Measurements from ENCODE around the gene SLITRK2.

Gene SLITRK2

GRCh38 chrX:145817331-145818185 is at the start of gene SLITRK2:
SLITRK2 (plus strand) TSS chrX:145817829; CDS start chrX:145822426, 4,597 bp downstream.
- H3K9me3 Mint-ChIP-seq: no peaks in the 10 kb centered on the region
- H3K27ac Mint-ChIP-seq: no peak within 1 kb of the TSS
- no peaks in the 10 kb centered on the region for H3K4me1 Mint-ChIP-seq (ENCODE audit: low read depth)
- H3K36me3 Mint-ChIP-seq (ENCODE audit: low read depth): peaks cover 1% of the 10 kb centered on the region
- peaks cover 32% of the 10 kb centered on the region for H3K27me3 Mint-ChIP-seq (ENCODE audit: low read depth)
- no peak within 1 kb of the TSS for H3K4me3 Mint-ChIP-seq

- Mint-ChIP-seq H3K9me3 (peaks cover 6% of the 10 kb centered on the region), H3K4me3 (no peak overlapping the region), H3K27me3 (ENCODE audit: low read depth) (no peaks in the 10 kb centered on the region), H3K36me3 (ENCODE audit: low read depth) (no peaks in the 10 kb centered on the region), H3K27ac (no peak overlapping the region), H3K4me1 (ENCODE audit: low read depth) (no peaks in the 10 kb centered on the region)
Observed at GRCh38 chrX:145773006-145773405, 44.6 kb upstream of the SLITRK2 start.

- Mint-ChIP-seq H3K9me3 (no peaks in the 10 kb centered on the region), H3K27ac (no peak overlapping the region), H3K4me3 (no peak overlapping the region), H3K4me1 (ENCODE audit: low read depth) (no peaks in the 10 kb centered on the region), H3K27me3 (ENCODE audit: low read depth) (no peaks in the 10 kb centered on the region), H3K36me3 (ENCODE audit: low read depth) (no peaks in the 10 kb centered on the region)
Observed at GRCh38 chrX:145792281-145792680, 25.3 kb upstream of the SLITRK2 start.

GRCh38 chrX:145803508-145803907 is 14.1 kb upstream of the SLITRK2 start:
- H3K9me3 Mint-ChIP-seq: no peaks in the 10 kb centered on the region
- no peaks in the 10 kb centered on the region for H3K36me3 Mint-ChIP-seq (ENCODE audit: low read depth)

GRCh38 chrX:145813081-145813480 is 4.5 kb upstream of the SLITRK2 start:
- Mint-ChIP-seq H3K27ac (no peak overlapping the region), H3K4me1 (ENCODE audit: low read depth) (no peaks in the 10 kb centered on the region)

More at GRCh38 chrX:145803508-145803907, 14.1 kb upstream of the SLITRK2 start:
- H3K4me1 Mint-ChIP-seq (ENCODE audit: low read depth): no peaks in the 10 kb centered on the region
- no peak overlapping the region for H3K4me3 Mint-ChIP-seq
- no peaks in the 10 kb centered on the region for H3K27me3 Mint-ChIP-seq (ENCODE audit: low read depth)
- no peak overlapping the region for H3K27ac Mint-ChIP-seq

GRCh38 chrX:145816601-145817315 is 871 bp upstream of the SLITRK2 start:
- peak overlapping the region; percentile 7 for H3K4me3 Mint-ChIP-seq
- no peak overlapping the region for H3K27ac Mint-ChIP-seq
- no peaks in the 10 kb centered on the region for H3K9me3 Mint-ChIP-seq
- peaks cover 28% of the 10 kb centered on the region for H3K27me3 Mint-ChIP-seq (ENCODE audit: low read depth)
- no peaks in the 10 kb centered on the region for H3K4me1 Mint-ChIP-seq (ENCODE audit: low read depth)
- peaks cover 1% of the 10 kb centered on the region for H3K36me3 Mint-ChIP-seq (ENCODE audit: low read depth)

More at GRCh38 chrX:145813081-145813480, 4.5 kb upstream of the SLITRK2 start:
- Mint-ChIP-seq H3K4me3 (no peak overlapping the region), H3K36me3 (ENCODE audit: low read depth) (no peaks in the 10 kb centered on the region), H3K9me3 (no peaks in the 10 kb centered on the region), H3K27me3 (ENCODE audit: low read depth) (peaks cover 16% of the 10 kb centered on the region)

GRCh38 chrX:145818186-145819113 is 821 bp downstream of the SLITRK2 start:
- Mint-ChIP-seq H3K27ac (no peak overlapping the region), H3K9me3 (no peaks in the 10 kb centered on the region), H3K4me1 (ENCODE audit: low read depth) (no peaks in the 10 kb centered on the region), H3K36me3 (ENCODE audit: low read depth) (peaks cover 1% of the 10 kb centered on the region), H3K27me3 (ENCODE audit: low read depth) (peaks cover 32% of the 10 kb centered on the region), H3K4me3 (no peak overlapping the region)

- H3K9me3 Mint-ChIP-seq: no peaks in the 10 kb centered on the region
- H3K4me3 Mint-ChIP-seq: no peak overlapping the region
- H3K4me1 Mint-ChIP-seq (ENCODE audit: low read depth): no peaks in the 10 kb centered on the region
- H3K36me3 Mint-ChIP-seq (ENCODE audit: low read depth): peaks cover 1% of the 10 kb centered on the region
- peaks cover 31% of the 10 kb centered on the region for H3K27me3 Mint-ChIP-seq (ENCODE audit: low read depth)
- no peak overlapping the region for H3K27ac Mint-ChIP-seq
Observed at GRCh38 chrX:145820825-145821224, 3.2 kb downstream of the SLITRK2 start.

GRCh38 chrX:145821291-145821897 is 3.8 kb downstream of the SLITRK2 start:
- no peak overlapping the region for H3K4me3 Mint-ChIP-seq
- H3K27ac Mint-ChIP-seq: no peak overlapping the region
- H3K27me3 Mint-ChIP-seq (ENCODE audit: low read depth): peaks cover 25% of the 10 kb centered on the region
- H3K9me3 Mint-ChIP-seq: no peaks in the 10 kb centered on the region
- H3K4me1 Mint-ChIP-seq (ENCODE audit: low read depth): no peaks in the 10 kb centered on the region
- H3K36me3 Mint-ChIP-seq (ENCODE audit: low read depth): peaks cover 1% of the 10 kb centered on the region

GRCh38 chrX:145821898-145822571 is 4.4 kb downstream of the SLITRK2 start:
- Mint-ChIP-seq H3K27ac (no peak overlapping the region), H3K4me1 (ENCODE audit: low read depth) (no peaks in the 10 kb centered on the region), H3K4me3 (no peak overlapping the region), H3K9me3 (no peaks in the 10 kb centered on the region), H3K27me3 (ENCODE audit: low read depth) (peaks cover 19% of the 10 kb centered on the region), H3K36me3 (ENCODE audit: low read depth) (peaks cover 1% of the 10 kb centered on the region)

GRCh38 chrX:145823132-145823531 is 5.5 kb downstream of the SLITRK2 start:
- no peak overlapping the region for H3K4me3 Mint-ChIP-seq
- peaks cover 1% of the 10 kb centered on the region for H3K36me3 Mint-ChIP-seq (ENCODE audit: low read depth)
- H3K4me1 Mint-ChIP-seq (ENCODE audit: low read depth): no peaks in the 10 kb centered on the region
- H3K27ac Mint-ChIP-seq: no peak overlapping the region
- peaks cover 15% of the 10 kb centered on the region for H3K27me3 Mint-ChIP-seq (ENCODE audit: low read depth)
- no peaks in the 10 kb centered on the region for H3K9me3 Mint-ChIP-seq

GRCh38 chrX:145825896-145826295 is 8.3 kb downstream of the SLITRK2 start:
- Mint-ChIP-seq H3K9me3 (no peaks in the 10 kb centered on the region), H3K4me1 (ENCODE audit: low read depth) (no peaks in the 10 kb centered on the region), H3K27me3 (ENCODE audit: low read depth) (peaks cover 4% of the 10 kb centered on the region), H3K36me3 (ENCODE audit: low read depth) (no peaks in the 10 kb centered on the region), H3K27ac (no peak overlapping the region), H3K4me3 (no peak overlapping the region)

- Mint-ChIP-seq H3K4me1 (ENCODE audit: low read depth) (no peaks in the 10 kb centered on the region), H3K4me3 (no peak overlapping the region), H3K9me3 (no peaks in the 10 kb centered on the region), H3K27me3 (ENCODE audit: low read depth) (peaks cover 4% of the 10 kb centered on the region), H3K27ac (no peak overlapping the region), H3K36me3 (ENCODE audit: low read depth) (no peaks in the 10 kb centered on the region)
Observed at GRCh38 chrX:145826466-145826865, 8.8 kb downstream of the SLITRK2 start.

Data from T-helper 1 cell treated with Interleukin-12 subunit alpha and Interleukin-12 subunit beta and Interleukin-4 antibody, amounts not matched to agents 30 μg/mL and 1 μg/mL, for 36 hours (primary cell).